ENCODE measurements around the gene PPP2R2D.
"Not testable (repeated sequence)": the region's sequence is repeated elsewhere in the genome, so short reads cannot be mapped to it uniquely, and the experiment has no call there.

The PPP2R2D gene

GRCh38 chr10:131909014-131909808 lies 8.4 kb downstream of the PPP2R2D start:
- DNase-seq = no peak

GRCh38 chr10:131909929-131910328 lies 9.1 kb downstream of the PPP2R2D start:
- DNase-seq = no peak

- no peak for DNase-seq
Measured at GRCh38 chr10:131910663-131911314, 10.0 kb downstream of the PPP2R2D start.

GRCh38 chr10:131911451-131911850 lies 10.6 kb downstream of the PPP2R2D start:
- no peak for DNase-seq

- DNase-seq = no peak
Measured at GRCh38 chr10:131912620-131913019, 11.8 kb downstream of the PPP2R2D start.

DNA sequence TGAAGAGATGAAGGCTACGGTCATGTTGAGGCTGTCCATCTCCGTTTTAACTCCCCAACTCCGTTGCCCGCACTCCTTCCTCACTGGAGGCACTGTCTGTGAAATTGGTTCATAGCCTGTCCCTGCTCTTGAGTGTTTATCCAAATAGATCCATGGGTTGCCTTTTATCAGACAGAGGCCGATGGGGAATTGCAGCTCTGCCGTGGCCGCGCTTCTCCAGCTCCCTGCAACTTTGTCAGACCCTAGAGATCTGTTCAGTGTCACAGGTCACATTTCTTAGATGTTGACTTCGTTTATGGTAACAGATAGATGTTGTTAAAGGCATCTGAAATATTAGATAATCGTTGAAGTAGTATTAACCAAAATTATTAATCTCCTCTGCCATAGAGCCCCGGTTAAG lies 14.7 kb downstream of the PPP2R2D start:
- DNase-seq = no peak

GRCh38 chr10:131915990-131916766 lies 15.4 kb downstream of the PPP2R2D start:
- no peak for DNase-seq

GRCh38 chr10:131916767-131917160 lies 16.0 kb downstream of the PPP2R2D start:
- not testable (repeated sequence) for DNase-seq

- not testable (repeated sequence) for DNase-seq
Measured at GRCh38 chr10:131917496-131917895, 16.7 kb downstream of the PPP2R2D start.

GRCh38 chr10:131919461-131919860 lies 18.7 kb downstream of the PPP2R2D start:
- not testable (repeated sequence) for DNase-seq

- DNase-seq = no peak
Measured at GRCh38 chr10:131920151-131920550, 19.3 kb downstream of the PPP2R2D start.

DNA sequence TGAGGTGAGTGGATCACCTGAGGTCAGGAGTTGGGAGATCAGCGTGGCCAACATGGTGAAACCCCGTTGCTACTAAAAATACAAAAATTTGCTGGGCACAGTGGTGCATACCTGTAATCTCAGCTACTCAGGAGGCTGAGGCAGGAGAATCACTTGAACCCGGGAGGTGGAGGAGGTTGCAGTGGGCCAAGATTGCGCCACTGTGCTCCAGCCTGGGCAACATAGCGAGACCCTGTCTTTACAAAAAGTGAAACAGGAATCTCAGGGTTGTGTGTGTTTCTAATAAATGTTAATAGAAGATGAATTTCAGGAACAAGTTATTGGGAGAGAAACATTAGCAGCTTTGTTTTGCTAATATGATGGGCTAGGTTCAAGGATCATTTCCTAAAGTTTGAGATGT lies 19.9 kb downstream of the PPP2R2D start:
- no peak for DNase-seq

- DNase-seq = no peak
Measured at GRCh38 chr10:131921184-131921583, 20.4 kb downstream of the PPP2R2D start.

DNA sequence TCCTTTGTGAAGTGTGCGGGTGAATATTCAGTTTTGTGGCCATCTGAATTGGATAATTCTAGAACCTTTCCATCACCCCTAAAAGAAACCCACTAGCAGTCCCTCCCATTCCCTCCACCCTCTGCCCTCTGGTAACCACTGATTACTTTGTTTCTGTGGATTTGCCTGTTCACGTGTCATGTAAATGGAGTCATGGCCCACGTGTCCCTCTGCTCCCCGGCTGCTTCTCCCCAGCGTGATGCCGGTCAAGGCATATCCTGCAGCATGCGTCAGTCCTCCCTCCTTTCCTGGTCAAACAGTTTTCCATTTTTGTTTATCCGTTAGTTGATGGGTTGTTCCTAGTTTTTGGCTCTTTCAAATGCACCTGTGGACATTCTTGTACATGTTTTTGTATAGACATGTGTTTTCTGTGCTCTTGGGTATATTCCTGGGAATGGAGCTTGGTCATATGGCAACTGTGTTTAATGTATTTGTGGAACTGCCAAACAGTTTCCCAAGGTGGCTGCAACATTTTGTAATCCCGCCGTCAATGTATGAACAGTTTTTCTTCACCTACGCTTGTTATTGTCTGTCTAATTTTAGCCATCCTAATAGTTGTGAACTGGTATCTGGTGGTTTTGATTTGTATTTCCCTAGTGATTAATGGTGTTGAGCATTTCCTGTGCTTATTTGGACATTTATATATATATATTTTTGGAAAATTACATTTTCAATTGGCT lies 22.4 kb downstream of the PPP2R2D start:
- no peak for DNase-seq

DNA sequence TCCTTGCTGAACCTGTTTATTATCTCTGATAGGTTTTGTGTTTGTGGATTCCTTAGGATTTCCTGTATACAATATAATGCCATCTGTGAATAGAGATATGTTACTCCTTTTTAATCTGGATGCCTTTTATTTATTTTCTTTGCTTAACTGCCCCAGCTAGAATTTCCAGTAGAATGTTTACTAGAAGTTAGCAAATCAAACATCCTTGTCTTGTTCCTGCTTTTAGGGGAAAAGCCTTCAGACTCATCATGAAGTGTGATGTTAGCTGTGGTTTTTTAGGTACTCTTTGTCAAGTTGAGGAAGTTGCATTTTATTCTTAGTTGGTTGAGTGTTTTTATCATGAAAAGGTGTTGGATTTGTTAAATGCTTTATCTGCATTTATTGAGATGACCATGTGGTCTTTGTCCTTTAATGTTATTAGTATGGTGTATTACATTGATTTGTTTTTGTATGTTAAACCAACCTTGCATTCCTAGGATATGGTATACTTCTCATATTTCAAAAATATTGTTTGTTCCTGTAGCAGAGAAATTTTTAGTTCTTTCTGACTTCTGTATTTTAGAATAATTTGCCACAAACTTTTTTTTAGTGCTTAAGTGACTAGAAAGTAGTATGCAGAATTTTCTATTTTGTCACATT lies 24.3 kb downstream of the PPP2R2D start:
- DNase-seq = no peak

- no peak for DNase-seq
Measured at GRCh38 chr10:131925716-131926115, 24.9 kb downstream of the PPP2R2D start.

- DNase-seq = no peak
Measured at GRCh38 chr10:131926253-131926652, 25.4 kb downstream of the PPP2R2D start.

DNA sequence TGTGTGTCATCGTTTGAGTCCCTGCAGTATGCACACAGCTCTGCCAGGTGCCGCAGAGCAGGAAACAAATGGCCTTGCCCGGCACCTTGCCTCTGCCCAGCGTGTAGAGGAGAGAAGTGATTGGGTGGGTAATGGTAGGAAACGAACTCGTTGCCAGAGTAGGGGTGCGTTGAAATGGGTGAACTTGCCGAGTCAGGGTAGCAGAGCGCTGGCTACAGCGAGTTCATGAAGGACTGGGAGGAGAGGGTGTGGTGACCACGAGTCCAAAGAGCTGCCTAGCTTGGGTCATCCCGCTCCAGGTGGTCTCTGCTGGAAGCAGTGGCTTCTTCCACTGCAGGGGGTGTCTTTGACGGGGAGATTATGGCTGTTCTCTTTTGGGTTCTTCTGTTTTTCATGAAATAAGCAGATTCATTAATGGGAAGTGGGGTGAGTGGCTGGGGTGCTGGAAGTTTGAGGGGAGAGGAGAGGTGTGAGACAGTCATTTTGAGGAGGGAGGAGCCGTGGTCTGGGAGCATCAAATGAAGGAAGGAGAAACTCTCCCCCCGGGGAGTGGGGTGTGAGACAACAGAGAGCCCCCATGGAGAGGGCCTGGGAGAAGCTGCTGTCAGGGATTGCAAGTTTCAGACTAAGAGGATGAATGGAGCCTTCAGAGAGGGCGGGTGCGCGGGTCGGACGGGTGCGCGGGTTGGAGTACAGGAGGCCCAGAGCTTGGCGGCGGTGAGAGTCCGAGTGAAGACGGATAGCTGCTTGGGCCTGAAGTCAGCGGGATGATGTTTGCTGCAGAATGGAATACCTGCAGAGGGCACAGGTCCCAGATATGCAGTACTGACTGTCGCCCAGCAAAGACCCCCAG lies 26.2 kb downstream of the PPP2R2D start:
- no peak for DNase-seq

DNA sequence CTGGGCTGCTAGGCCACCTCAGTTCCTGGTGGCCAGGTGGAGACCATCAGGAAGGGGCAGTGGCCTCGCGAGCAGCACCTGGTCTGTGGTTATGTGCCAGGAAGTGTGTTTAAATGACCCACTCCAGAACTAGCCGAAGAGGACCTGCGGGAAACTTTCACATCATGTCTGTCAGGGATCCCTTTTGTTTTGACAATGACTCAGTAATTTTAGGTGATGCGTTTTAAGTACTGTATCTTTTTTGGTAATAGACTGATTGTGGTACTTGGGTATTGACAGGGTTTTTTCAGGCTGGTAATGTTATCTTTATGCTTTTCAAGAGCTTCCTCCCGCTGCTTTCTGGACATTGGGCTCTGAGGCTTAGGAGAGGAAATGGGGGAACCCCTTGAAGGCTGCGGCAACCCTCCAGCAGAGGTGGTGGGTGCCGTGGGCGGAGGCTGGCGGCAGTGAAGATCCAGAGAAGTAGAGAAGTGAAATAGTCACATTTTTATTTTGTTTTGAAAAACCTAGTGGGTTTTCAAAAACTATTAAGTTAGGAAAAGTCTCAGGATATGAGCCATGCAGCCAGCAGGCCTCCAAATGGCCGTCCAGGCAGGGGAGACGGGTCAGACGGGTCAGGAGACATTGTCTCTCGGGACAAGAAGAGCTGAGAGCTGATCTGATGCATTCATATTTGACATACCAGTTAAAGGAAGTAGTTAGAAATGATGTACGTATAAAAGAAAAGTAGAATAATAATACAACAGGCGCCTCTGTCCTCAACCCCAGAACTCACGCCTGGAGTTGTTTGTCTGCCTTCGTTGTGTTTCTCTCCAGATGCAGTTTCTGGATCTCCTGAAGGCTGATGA lies 27.7 kb downstream of the PPP2R2D start:
- no peak for DNase-seq

DNA sequence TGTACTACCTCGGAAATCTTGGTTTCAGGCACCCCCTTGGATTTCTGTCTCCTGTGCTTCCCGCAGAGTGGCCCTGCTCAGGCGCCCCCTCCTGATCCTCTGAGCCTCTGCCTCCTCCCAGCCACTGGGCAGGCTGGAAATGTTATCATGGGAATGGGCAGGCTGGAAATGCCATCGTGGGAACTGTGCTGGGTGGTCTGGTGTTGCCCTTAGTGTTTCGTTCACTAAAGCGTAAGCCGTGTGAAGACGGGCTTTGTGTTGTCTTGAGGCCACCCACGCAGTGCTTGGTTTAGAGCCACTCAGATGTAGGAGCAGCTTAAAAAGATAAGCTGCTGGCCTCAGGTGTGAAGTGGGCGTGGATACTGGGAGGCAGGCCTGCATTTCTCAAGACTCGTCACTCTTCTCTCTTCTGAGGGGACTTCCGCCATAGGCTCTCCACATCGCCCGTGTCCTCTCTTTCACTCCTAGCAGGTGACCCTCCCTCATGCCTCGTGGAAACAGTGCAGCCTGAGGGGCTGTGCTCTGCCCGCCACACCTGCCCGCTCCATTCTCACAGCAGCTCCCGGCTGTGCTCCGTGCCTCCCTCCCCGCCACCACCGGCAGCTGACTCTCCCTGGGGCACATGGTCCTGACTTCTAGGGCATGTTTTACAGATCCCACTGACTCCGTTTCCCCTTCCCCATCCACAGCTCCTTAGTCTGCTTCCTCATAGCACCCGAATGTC lies 28.5 kb downstream of the PPP2R2D start:
- no peak for DNase-seq
